Inflammatory macrophage treated with lipopolysaccharide for 4 hours (primary cell): ENCODE data around the gene GRIK1.
A peak's percentile ranks its signal among the peaks of the same experiment; 100 is the strongest.

Experiments used
- DNase-seq: peaks from one replicate; pipeline ENCODE4 v3.0.0-alpha.2; 2020

The GRIK1 gene

DNA sequence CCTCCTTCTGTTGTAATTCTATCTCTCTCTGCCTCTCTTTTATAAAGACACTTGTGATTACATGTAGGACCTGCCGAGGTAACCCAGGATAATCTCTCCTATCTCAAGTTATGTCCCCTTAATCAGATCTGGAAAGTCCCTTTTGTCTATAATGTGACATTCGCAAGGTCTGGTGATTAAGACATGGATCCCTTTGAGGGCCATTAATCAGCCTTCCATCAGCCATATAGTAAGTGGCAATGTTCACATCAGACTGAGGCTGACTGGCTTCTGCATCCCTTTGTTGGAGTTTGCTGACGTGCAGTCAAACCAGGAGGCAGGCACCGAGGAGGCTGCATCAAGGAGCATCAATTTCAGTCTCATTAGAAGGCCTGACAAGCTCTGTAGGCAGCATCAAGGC, 431.5 kb downstream of the GRIK1 start:
- no peak for DNase-seq

DNA sequence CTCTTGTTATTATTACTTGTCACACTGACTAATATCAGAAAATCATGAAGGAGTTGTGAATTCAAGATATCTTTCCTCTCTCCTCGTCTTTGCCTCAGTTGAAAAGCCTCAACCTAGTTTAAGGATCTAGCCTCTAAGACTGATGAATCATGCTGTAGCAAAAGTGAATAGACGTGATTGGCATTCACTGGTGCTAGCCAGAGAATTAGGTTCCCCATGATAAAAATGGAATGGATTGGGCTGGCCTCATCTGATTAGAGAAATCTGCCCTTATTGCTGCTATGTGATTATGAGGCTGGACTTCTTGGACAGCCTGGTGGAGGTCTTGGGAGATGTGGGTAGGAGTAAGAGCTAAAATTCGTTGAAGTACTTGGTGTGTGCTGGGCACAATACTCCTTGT, 432.8 kb downstream of the GRIK1 start:
- no peak for DNase-seq

DNA sequence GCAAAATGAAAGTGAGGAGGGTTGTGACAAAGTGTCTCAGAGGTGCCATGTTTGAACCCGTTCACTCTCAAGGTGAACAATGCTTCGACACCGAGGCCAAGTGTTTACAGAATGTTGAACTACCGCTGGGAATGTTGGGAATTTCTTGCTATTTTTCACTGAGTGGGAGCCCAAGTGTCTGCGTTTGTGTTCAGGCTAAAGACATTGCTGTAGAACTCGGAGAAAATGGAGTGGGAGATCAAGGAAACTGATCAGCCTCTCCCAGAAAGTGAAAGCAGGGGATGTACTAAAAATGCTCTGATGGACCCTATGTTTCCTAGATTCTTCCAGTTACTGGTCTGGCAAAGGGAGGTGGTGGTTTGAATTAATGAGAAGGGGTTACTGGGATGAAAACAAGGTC, 433.6 kb downstream of the GRIK1 start:
- DNase-seq, result no peak

DNA sequence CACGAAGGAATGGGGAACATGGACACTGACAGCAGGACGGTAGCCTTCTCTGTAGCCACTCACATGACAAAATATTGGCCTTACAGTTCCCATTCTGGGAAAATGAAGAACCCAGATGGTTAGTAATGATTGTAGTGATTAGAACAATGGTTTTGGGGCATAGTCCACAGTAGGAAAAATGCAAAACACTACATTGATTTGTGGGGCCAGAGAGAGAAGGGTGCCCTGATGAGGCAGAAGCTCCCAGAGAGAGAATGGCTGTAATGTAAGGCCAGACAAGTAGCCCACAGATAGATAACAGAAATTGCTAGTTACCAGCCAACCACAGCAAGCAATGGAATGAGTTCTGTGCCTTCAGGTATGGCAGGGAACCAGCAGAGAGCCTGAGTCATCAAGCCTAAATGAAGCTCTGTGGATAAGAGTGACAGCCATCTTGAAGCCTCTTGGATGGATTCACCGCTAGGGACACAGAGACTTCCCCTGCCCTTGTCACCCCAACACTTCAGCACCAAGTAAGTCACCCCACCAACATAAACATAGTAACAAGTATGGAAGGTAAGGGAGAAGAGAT, 435.0 kb downstream of the GRIK1 start:
- DNase-seq, result no peak

DNA sequence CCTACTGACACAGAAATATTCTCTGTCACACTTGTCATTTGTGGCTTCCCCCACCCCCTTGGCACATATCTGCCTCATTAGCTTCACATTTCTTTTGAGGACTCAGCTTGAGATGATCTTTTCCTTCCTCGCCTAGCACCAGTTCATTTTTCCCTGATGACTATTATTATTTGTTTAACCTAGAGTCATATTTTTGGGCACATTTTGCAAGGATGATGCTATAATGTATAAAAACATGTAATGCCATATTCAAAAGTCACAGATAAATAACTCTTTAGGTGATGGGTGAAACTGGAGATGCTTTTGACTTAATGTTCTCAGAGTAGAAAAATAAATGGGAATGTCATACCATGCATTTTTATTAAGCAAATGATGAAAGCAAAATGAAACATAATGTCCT, 438.3 kb downstream of the GRIK1 start:
- DNase-seq, result no peak

DNA sequence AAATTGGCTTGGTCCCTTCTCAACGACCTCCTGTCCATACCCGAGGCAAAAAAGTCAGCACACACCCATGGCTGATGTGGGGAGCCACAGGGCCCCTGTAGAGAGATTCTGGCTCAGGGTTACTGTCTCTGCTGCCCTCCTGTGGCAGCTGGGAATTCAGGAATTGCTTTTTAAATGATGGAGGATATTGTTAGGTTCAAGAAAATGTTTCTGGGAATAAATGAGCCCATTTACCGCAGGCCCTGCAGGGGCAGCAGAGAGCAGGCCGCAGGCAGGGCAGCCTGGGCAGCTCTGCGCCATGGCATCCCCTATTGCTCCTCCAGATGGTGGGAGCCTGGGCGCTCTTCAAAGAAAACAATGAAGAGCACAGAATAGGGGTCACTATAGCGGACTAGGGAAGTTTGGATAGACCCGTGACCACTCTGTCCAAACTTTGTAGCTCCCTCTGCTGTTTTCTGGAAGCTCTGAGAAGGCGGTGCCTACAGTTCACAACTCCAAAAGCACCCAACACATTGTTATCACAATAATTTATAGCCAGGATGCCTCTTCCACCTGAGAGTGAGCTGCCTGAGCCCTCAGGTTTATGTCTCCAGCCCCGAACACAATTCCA, 440.0 kb downstream of the GRIK1 start:
- DNase-seq, result peak; percentile 17

DNA sequence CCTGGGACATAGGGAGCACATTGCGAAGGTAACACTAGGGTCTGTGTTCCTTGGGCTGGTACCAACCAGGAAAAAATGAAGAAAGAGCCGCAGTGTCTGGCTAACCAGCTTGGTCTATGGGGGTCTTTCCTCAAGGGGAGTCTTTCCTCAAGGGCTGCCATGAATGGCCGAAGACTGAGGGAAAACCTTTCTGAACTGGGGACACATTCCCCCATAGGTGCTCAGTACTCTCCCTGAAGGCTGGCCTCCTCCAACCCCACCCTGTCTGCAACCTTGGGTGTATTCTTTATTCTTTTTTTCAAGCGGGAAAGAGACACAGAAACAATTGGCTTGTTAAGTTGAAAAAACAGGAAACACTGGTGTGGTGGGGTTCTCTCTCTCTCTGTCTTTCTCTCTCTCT, 440.6 kb downstream of the GRIK1 start:
- no peak for DNase-seq

DNA sequence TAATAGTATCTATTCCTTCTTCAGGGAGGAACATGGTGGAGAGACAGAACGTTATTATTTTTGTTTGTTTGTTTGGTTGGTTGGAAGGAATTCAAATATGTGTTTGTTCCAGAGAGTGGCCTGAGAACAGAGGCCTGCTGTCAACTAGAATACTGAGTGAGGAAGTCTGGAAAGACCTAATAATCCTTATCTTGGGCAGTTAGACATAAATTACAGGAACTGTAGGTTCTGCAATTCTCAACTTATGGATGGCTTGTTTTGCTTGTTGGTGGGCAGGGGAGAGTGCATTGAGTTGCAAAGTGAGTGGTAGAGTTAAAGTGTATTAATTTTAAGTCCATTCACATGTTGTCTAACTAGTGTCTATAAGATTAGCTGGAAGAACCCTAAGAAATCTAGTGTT, 443.5 kb downstream of the GRIK1 start:
- DNase-seq, result no peak

DNA sequence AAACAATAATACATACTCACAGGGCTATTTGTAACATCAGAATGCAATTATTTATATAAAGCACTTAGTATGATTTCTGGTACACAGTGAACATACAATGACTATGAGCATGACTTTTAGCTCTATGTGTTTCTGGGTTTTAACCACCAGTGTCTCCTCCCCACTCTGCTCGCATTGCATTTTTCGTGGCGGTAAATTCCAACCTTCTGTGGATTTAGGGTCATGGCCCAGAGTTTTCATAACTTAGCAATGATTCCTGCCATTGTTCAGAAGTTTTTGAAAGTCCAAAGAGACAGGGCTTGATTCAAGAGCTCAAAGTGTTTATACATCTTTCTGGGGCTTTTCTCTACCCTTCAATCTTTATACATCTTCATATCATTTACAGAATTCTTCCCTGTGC, 449.8 kb downstream of the GRIK1 start:
- no peak for DNase-seq

DNA sequence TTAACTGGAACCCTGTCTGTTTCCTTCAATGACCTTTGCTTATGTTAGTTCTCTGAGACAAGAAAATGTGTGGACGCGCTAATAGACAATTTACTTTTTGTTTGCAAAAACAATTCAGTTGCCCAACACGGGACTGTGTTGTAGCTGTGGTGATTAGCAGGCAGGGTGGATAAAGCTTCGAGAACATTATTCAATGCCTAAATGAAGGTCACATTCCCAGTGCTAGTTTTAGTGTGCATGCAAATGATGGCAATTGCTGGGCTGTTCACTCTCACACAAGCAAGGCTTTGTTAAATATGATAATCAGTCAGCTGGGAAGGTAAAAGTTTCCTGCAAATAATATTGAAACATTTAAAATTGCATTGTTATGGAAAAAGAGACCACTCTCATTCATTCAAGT, 452.6 kb downstream of the GRIK1 start:
- no peak for DNase-seq
